Subcutaneous adipose tissue (tissue), 4 donors: ENCODE results near the gene WDR37. TPM values are rescaled to one million over a fixed set of nuclear protein-coding genes. Genes with fewer than 3 reads are reported as not detected.

Experiments
- total RNA-seq, 4 donors: library from RNA; depleted of rRNA; stranded (reverse); fragments of >200 nt; gene quantifications; one replicate each; pipeline ENCODE4 v1.1.0, GENCODE V29; 2016
- TF ChIP-seq, protein P1 (sequence below): fragments of 450-650 bp; IDR thresholded peaks from one replicate; pipeline ENCODE4 v1.5.1; 2016; ENCODE audit warnings: low read depth, mild to moderate bottlenecking, control low read depth, antibody characterized with exemption, moderate library complexity

Gene WDR37
- total RNA-seq, 4 donors from 2014 or later = 11.4 to 16.0 (median 15.0) TPM

DNA sequence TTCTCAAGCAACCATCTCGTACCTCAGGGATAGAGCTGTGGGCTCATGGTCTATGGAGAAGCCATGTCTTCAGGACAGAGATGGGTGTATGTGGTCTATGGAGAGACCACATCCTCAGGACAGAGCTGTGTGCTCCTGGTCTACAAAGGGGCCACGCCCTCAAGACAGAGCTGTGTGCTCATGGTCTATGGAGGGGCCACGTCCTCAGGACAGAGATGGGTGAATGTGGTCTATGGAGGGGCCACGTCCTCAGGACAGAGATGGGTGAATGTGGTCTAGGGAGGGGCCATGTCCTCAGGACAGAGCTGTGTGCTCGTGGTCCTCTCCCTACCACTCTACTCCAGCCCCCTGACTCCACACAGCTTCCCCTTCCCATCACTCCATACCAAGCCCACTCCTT, 117.8 kb downstream of the WDR37 start:
- TF ChIP-seq, protein P1, sequence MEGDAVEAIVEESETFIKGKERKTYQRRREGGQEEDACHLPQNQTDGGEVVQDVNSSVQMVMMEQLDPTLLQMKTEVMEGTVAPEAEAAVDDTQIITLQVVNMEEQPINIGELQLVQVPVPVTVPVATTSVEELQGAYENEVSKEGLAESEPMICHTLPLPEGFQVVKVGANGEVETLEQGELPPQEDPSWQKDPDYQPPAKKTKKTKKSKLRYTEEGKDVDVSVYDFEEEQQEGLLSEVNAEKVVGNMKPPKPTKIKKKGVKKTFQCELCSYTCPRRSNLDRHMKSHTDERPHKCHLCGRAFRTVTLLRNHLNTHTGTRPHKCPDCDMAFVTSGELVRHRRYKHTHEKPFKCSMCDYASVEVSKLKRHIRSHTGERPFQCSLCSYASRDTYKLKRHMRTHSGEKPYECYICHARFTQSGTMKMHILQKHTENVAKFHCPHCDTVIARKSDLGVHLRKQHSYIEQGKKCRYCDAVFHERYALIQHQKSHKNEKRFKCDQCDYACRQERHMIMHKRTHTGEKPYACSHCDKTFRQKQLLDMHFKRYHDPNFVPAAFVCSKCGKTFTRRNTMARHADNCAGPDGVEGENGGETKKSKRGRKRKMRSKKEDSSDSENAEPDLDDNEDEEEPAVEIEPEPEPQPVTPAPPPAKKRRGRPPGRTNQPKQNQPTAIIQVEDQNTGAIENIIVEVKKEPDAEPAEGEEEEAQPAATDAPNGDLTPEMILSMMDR = no peak

DNA sequence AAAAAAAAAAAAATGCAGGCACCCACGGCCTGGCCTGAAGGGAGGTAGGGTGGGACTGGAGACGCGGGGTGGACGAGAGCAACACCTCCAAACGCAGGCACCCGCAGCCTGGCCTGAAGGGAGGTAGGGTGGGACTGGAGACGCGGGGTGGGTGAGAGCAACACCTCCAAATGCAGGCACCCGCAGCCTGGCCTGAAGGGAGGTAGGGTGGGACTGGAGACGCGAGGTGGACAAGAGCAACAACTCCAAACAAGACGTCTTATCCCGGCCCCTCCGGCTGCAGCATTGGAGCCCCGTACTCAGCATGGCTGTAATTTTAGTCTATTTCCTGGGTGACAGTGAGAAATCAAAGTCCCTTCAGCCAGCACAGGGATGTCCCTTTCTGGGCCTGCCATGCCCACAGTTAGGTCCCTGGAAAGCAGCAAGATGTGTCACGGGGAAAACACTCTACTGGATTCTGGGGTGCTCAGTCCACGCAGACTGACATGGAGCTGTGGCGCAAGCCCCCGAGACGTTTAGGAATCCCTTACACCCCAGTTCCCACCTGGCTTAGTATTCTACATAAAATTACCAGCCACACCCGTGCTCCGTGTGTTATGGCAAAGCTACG, 119.9 kb downstream of the WDR37 start:
- TF ChIP-seq, protein P1 = no peak

DNA sequence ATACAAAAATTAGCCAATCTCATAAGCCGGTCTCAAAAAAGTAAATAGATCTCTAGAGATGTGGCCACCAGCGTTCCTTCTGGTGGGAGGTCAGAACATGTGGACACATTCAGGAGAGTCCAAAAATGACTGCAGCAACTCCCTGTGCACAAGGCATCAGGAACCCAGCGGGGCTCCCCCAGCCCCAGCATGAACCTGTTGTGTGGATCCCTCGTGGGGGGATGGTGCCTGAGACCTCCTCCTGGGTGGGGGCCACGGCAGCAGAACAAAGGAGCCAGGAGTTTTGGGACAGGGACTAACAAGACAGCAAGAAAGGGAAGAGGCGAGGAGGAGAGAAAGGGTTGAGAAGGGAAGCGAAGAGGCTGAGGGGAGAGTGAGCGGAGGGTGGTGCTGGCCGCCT, 121.8 kb downstream of the WDR37 start:
- TF ChIP-seq, protein P1 = no peak

GRCh38 chr10:1178506-1178905, 122.3 kb downstream of the WDR37 start:
- TF ChIP-seq, protein P1 = no peak

- TF ChIP-seq, protein P1 = no peak
Observed at GRCh38 chr10:1179346-1180070, 123.3 kb downstream of the WDR37 start.

DNA sequence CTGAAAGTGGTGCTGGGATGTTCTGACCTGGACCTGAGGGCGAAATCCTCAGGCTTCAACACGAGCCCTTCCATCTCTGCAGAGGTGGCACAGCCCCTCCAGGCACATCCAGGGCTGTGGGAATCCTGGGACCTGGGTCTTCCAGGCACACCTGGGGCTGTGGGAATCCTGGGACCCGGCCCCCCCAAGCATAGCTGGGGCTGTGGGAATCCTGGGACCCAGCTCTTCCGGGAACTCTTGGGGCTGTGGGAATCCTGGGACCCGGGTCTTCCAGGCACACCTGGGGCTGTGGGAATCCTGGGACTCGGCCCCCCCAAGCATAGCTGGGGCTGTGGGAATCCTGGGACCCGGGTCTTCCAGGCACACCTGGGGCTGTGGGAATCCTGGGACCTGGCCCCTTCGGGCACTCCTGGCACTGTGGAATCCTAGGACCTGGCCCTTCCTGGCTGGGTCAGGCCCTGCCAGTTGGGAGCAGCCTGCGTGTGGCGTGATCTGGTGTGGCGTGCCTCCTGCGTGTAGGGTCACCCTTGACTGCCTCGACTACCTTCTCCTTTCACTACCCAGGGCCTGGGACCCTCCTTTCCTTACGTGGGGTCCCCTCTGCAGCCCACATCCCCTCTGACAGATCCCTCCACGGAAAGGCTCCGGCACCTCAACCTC, 124.0 kb downstream of the WDR37 start:
- TF ChIP-seq, protein P1 = no peak

DNA sequence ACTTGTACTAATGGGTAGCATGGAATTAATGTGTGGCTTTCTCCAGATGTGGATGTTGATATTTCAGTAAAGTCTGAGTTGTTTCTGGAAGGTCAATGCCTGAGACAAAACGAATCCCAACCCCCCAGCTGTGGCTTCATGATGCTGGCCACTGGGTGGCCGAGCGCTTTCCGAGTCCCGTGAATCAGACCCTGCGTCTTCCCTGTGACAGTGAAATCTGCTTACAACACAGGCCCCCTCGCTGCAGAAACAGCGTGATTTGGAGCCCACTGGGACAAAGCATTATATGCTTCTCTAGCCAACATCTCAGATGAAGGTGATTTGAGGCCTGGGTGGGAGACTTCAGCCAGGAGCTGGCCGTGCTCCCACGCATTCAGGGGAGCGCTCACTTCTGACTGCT, 124.7 kb downstream of the WDR37 start:
- TF ChIP-seq, protein P1 = no peak
